ENCODE measurements around the gene UBB. TPM values are rescaled to one million over a fixed set of nuclear protein-coding genes. Genes with fewer than 3 reads are reported as not detected.

The UBB gene
- polyA plus RNA-seq, 1 donor from 2014 or later, result 2,318 TPM

DNA sequence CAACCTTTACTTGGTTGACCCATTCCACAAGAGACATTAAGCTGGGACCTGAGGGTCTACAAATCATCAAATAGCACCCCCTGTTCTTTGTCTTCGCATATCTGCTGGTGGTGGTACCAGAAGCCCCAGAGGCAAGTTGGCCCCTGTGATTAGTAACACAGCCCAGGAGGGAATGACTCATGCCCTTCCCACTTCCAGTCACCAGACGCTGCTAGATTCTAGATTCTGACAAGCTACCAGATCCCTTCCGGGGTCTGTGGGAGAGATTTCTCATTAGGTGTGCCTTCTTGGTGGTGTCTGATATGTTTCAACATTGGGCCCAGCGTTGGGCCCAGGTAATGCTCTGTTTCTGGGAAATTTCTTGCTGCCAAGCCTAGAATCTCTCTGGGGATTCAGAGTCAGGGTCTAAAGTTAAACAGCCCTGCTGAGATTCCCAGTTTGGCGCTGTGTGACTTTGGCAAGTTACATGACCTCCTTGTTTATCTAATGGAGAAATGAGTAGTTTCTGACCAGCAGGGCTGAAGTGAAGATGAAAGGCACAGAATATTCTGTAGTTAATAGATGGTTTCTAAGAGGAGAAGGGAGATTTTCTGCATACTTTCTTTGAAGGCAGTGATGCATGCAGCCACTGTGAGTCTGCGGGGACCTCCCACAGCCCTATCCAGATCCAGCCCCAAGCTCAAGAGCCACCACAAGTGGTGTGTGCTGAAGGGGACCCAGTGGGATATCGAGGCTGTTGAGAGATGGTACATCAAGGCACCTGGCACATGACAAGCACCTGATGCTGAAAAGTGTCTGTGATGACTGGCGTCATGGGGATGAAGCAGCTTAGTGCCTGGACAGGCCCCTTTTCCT is 38.4 kb downstream of the UBB start:
- no peak overlapping the region for H3K4me2 ChIP-seq (ENCODE audit: low read length)
- H3K9ac ChIP-seq (ENCODE audit: low read length), result no peak overlapping the region
- no peaks in the 10 kb centered on the region for H3K27me3 ChIP-seq (ENCODE audit: insufficient read depth, low read depth, low read length)
- H3K4me3 ChIP-seq (ENCODE audit: low read length), result no peak overlapping the region
- no peaks in the 10 kb centered on the region for H3K9me3 ChIP-seq (ENCODE audit: low read length)
- H3K79me2 ChIP-seq (replicated peaks; ENCODE audit: insufficient read depth, low read length), result no peaks in the 10 kb centered on the region
- TF ChIP-seq EP300 (conservative IDR thresholded peaks at IDR 0.05; ENCODE audit: poor library complexity, severe bottlenecking), result no peak
- TF ChIP-seq, protein P1, sequence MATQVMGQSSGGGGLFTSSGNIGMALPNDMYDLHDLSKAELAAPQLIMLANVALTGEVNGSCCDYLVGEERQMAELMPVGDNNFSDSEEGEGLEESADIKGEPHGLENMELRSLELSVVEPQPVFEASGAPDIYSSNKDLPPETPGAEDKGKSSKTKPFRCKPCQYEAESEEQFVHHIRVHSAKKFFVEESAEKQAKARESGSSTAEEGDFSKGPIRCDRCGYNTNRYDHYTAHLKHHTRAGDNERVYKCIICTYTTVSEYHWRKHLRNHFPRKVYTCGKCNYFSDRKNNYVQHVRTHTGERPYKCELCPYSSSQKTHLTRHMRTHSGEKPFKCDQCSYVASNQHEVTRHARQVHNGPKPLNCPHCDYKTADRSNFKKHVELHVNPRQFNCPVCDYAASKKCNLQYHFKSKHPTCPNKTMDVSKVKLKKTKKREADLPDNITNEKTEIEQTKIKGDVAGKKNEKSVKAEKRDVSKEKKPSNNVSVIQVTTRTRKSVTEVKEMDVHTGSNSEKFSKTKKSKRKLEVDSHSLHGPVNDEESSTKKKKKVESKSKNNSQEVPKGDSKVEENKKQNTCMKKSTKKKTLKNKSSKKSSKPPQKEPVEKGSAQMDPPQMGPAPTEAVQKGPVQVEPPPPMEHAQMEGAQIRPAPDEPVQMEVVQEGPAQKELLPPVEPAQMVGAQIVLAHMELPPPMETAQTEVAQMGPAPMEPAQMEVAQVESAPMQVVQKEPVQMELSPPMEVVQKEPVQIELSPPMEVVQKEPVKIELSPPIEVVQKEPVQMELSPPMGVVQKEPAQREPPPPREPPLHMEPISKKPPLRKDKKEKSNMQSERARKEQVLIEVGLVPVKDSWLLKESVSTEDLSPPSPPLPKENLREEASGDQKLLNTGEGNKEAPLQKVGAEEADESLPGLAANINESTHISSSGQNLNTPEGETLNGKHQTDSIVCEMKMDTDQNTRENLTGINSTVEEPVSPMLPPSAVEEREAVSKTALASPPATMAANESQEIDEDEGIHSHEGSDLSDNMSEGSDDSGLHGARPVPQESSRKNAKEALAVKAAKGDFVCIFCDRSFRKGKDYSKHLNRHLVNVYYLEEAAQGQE (IDR thresholded peaks at IDR 0.05; ENCODE audit: borderline replicate concordance), result no peak
- no peaks in the 10 kb centered on the region for H3K9me2 ChIP-seq (ENCODE audit: insufficient read depth, low read length)
- no peaks in the 10 kb centered on the region for H3F3A ChIP-seq (ENCODE audit: insufficient read depth, low read length, poor library complexity, severe bottlenecking)
- no peaks in the 10 kb centered on the region for H3K36me3 ChIP-seq (ENCODE audit: insufficient read depth, low read length)
- H2AFZ ChIP-seq (ENCODE audit: low read depth, low read length), result no peak overlapping the region
- H4K20me1 ChIP-seq (ENCODE audit: insufficient read depth), result no peaks in the 10 kb centered on the region
- H3K27ac ChIP-seq (ENCODE audit: low read length), result no peak overlapping the region

GRCh38 chr17:16419929-16420271 is 39.0 kb downstream of the UBB start:
- no peak overlapping the region for H3K4me2 ChIP-seq (ENCODE audit: low read length)
- TF ChIP-seq TAF1 (IDR thresholded peaks at IDR 0.05; ENCODE audit: low read depth), result no peak
- TF ChIP-seq, protein P1 (IDR thresholded peaks at IDR 0.05; ENCODE audit: borderline replicate concordance), result no peak
- TF ChIP-seq POLR2AphosphoS5 (IDR thresholded peaks at IDR 0.05), result no peak
- no peak for TF ChIP-seq MXI1 (conservative IDR thresholded peaks at IDR 0.05; ENCODE audit: poor library complexity, severe bottlenecking)
- TF ChIP-seq EP300 (conservative IDR thresholded peaks at IDR 0.05; ENCODE audit: poor library complexity, severe bottlenecking), result no peak
- TF ChIP-seq EZH2 (IDR thresholded peaks at IDR 0.05; ENCODE audit: borderline replicate concordance, insufficient read depth, low read length, poor library complexity, severe bottlenecking), result no peak
- no peak for TF ChIP-seq RAD21 (conservative IDR thresholded peaks at IDR 0.05)
- no peak for TF ChIP-seq SMC3 (conservative IDR thresholded peaks at IDR 0.05; ENCODE audit: poor library complexity)
- TF ChIP-seq, protein P2, sequence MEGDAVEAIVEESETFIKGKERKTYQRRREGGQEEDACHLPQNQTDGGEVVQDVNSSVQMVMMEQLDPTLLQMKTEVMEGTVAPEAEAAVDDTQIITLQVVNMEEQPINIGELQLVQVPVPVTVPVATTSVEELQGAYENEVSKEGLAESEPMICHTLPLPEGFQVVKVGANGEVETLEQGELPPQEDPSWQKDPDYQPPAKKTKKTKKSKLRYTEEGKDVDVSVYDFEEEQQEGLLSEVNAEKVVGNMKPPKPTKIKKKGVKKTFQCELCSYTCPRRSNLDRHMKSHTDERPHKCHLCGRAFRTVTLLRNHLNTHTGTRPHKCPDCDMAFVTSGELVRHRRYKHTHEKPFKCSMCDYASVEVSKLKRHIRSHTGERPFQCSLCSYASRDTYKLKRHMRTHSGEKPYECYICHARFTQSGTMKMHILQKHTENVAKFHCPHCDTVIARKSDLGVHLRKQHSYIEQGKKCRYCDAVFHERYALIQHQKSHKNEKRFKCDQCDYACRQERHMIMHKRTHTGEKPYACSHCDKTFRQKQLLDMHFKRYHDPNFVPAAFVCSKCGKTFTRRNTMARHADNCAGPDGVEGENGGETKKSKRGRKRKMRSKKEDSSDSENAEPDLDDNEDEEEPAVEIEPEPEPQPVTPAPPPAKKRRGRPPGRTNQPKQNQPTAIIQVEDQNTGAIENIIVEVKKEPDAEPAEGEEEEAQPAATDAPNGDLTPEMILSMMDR (IDR thresholded peaks at IDR 0.05; ENCODE audit: poor library complexity, severe bottlenecking), result no peak
- H4K20me1 ChIP-seq (ENCODE audit: insufficient read depth), result no peaks in the 10 kb centered on the region
- no peaks in the 10 kb centered on the region for H3K27me3 ChIP-seq (ENCODE audit: insufficient read depth, low read depth, low read length)
- no peak overlapping the region for H2AFZ ChIP-seq (ENCODE audit: low read depth, low read length)
- H3F3A ChIP-seq (ENCODE audit: insufficient read depth, low read length, poor library complexity, severe bottlenecking), result no peaks in the 10 kb centered on the region
- H3K9me2 ChIP-seq (ENCODE audit: insufficient read depth, low read length), result no peaks in the 10 kb centered on the region
- no peaks in the 10 kb centered on the region for H3K79me2 ChIP-seq (replicated peaks; ENCODE audit: insufficient read depth, low read length)
- no peaks in the 10 kb centered on the region for H3K9me3 ChIP-seq (ENCODE audit: low read length)
- H3K4me3 ChIP-seq (ENCODE audit: low read length), result no peak overlapping the region
- H3K9ac ChIP-seq (ENCODE audit: low read length), result no peak overlapping the region
- H3K27ac ChIP-seq (ENCODE audit: low read length), result no peak overlapping the region
- no peaks in the 10 kb centered on the region for H3K36me3 ChIP-seq (ENCODE audit: insufficient read depth, low read length)
